AG09319 (cell line): ENCODE results near the gene POLG.

ENCODE experiments used
- DNase-seq: peaks from one replicate; pipeline ENCODE4 v3.0.0-alpha.2; 2010; ENCODE audit warnings: low read depth; ENCODE audit errors: extremely low read depth
- TF ChIP-seq, protein P1 (sequence below): IDR thresholded peaks from 2 replicates; pipeline ENCODE4 v1.5.1; 2011; ENCODE audit warnings: low read depth, mild to moderate bottlenecking, inconsistent platforms, low read length, moderate library complexity

The POLG gene

DNA sequence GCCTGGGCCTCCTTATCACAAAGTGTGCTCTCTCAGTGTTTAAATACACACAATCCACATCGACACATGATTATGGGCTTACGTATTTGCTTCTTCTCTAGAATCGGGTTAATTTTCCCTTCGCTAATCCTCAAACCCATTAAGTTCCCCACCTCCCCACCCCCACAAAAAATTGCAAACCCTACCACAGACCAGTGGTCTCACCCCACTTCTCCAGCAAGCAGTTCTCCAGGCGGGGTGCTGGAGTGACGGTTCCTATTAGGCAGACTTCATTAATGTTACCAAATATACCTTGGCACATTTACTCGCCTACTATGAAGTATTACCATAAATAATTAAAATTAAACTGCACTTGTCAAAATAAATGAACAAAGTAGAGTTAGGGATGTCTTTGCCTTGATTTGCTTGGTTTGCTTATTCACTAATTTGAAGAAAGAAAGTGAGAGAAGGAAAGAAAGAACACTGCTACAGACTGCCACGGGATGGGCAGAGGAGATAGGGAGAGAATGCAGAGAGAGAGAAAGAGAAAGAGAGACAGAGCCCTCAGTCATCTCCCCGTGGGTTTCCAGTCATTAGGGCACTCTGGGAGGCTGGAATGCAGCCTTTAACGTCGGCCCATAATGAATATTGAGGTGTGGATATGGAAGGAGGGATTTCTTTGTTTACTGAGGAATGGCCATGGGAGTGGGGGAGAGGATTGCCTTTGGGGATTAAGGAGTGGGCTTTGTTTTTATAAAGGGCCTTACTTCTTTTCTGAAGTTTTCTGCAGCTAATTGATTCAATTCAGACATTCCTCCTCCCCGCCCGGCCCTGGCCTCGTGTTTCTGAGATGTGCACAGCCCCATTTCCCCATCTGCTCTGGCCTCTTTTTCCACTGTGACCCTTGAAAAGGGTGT, 39.7 kb upstream of the POLG start:
- no peak for DNase-seq
- TF ChIP-seq, protein P1, sequence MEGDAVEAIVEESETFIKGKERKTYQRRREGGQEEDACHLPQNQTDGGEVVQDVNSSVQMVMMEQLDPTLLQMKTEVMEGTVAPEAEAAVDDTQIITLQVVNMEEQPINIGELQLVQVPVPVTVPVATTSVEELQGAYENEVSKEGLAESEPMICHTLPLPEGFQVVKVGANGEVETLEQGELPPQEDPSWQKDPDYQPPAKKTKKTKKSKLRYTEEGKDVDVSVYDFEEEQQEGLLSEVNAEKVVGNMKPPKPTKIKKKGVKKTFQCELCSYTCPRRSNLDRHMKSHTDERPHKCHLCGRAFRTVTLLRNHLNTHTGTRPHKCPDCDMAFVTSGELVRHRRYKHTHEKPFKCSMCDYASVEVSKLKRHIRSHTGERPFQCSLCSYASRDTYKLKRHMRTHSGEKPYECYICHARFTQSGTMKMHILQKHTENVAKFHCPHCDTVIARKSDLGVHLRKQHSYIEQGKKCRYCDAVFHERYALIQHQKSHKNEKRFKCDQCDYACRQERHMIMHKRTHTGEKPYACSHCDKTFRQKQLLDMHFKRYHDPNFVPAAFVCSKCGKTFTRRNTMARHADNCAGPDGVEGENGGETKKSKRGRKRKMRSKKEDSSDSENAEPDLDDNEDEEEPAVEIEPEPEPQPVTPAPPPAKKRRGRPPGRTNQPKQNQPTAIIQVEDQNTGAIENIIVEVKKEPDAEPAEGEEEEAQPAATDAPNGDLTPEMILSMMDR, result no peak

DNA sequence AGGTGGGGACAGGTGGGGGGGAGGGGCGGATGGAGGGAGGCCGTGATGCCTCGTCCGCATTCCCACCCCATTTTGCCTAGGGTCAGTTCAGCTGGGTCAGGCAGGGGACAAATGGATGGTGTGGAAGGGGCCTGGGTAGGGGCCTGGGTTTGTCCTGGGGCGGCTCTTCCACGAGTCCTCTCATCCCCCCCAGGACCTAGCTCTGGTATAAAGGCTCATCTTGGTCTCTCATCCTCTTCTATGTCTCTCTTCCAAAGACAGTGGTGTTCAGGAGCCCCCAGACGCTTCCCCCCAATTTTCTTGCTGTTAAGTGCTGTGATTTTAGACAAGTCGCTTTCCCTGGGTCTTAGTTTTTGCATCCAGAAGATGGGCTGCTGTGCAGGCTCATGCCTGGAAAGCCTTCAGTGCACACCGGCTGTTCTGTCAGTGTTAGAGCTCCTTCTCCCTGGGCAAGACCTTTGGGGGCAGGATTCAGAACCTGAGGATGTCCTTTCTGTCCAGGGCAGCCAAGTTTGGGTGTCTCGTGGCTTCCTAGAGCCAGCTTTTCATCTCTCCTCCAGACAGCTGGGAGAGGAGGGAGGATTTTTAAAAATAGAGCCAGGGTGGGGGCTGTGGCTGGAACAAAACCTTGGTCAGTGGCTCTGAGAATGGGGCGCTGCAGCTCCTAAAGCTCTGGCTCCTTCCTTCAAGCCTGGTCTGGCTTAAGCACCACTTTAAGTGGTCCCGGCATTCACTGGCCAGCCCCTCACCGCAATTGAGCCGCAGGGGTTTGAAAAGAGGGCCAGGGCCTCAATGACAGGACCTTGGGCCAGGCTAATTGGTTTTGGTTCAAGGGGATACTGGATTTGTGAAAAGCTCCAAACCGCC, 37.7 kb upstream of the POLG start:
- no peak for DNase-seq
- TF ChIP-seq, protein P1, result no peak

DNA sequence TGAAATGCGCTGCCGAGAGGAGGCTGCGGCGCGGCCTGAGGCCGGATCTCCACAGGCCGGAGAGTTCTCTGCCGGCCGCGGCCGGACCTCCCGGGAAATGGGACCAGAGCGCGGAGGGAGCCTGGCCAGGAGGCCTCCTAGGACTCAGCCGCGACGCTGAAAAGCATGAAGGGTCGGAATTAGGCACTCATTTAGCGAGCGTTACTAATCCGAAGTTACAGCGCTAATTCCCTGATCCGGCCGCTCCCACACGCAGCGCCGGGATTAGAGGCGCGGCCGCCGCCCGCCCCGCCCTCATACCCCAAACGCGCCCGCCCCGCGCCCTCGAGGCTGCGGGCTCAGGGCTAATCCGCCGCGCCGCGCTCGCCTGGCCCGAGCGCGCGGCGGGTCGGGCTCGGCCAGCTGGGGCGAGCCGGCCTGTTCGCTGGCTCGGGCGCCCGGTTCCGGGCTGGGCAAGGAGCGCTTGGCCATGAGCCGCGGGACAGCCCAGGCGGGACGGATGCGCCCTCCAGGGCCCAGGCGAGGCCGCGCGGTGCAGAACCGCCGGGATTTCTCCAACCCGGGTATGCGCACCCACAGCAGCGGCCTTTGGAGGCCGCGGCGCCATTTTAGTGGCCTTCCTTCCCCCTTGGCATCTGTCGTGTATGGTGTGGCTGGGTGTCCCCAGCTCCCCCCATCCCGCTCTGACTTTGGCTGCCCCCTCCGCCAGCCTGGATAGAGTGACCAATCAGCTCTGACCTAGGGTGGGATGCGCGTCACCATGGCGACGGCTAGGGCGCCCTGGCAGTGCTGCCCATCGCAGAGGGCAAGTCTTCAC, 36.8 kb upstream of the POLG start:
- DNase-seq, result no peak

GRCh38 chr15:89370978-89371227, 36.3 kb upstream of the POLG start:
- no peak for DNase-seq
- TF ChIP-seq, protein P1, result no peak

More for the DNA sequence above, 36.8 kb upstream of the POLG start:
- TF ChIP-seq, protein P1, result no peak

DNA sequence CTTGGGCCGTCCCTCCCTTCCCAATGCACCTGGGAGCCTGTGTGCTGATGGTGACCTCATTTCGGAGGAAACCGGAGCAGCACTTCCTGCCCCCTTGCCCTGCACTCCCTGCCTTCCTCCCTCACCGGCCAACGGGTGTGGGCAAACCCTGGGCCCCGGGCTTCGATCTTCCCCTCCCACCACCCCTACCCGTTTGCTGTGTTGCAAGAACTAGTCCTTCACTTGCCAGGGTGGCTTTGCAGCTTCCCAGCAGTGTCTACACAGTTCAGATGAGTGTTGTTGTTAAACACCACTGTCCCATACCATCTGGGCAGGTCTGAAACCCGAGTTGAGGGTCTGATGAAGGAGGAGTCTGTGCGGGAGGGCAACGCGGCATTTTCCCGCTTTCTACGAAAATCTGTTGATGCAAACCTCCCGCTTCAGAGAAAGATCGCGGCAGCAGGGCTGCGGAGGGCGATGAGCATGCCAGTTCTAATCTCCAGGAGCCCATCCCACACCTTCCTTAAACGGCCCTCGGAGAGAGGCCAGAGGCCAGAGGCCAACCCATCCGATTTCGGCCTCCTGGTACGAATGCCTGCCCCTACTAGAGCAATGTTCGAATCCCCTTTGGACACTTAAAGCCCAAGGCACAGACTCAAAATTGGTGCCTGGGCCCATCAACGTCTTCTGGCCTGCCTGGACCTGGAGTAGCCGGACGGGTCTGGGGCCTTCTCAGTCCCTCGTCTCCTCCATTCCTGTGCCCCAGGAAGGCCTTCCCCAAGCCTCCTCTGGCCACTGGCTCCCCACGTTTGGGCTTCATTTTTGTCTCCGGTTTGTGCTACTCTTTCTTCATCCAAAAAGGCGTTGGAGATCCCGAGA, 35.7 kb upstream of the POLG start:
- TF ChIP-seq, protein P1, result no peak
- no peak for DNase-seq

GRCh38 chr15:89369341-89369947, 34.8 kb upstream of the POLG start:
- DNase-seq, result no peak
- TF ChIP-seq, protein P1, result no peak
